Suprapubic skin (tissue), 4 donors: ENCODE data around the gene EGFL7. TPM values are rescaled to one million over a fixed set of nuclear protein-coding genes. Genes with fewer than 3 reads are reported as not detected.

Experiments used
- DNase-seq, 2 donors: peaks; one replicate each; pipeline ENCODE4 v3.0.0-alpha.2; 2019; ENCODE audit warnings: low spot score in 2 of 2
- H3K27ac ChIP-seq: fragments of 200-600 bp; sonication (generic); one replicate; pipeline ENCODE4 v1.5.1; 2019
- H3K27me3 ChIP-seq: fragments of 200-600 bp; sonication (generic); one replicate; pipeline ENCODE4 v1.5.1; 2019
- H3K36me3 ChIP-seq: fragments of 200-600 bp; sonication (generic); one replicate; pipeline ENCODE4 v1.5.1; 2019
- H3K4me1 ChIP-seq: fragments of 200-600 bp; sonication (generic); one replicate; pipeline ENCODE4 v1.5.1; 2019
- H3K4me3 ChIP-seq: fragments of 200-600 bp; sonication (generic); one replicate; pipeline ENCODE4 v1.5.1; 2019; ENCODE audit warnings: mild to moderate bottlenecking
- H3K9me3 ChIP-seq: fragments of 200-600 bp; sonication (generic); one replicate; pipeline ENCODE4 v1.5.1; 2019
- EP300 ChIP-seq: sonication (generic); formaldehyde crosslinking; IDR thresholded peaks from one replicate; pipeline ENCODE4 v1.6.1; 2017; ENCODE audit warnings: antibody characterized with exemption
- POLR2A ChIP-seq, 2 donors: fragments of 450-650 bp; IDR thresholded peaks; one replicate each; pipeline ENCODE4 v1.6.1; 2017; ENCODE audit warnings: antibody characterized with exemption in 2 of 2, mild to moderate bottlenecking in 2 of 2, moderate library complexity in 2 of 2
- POLR2AphosphoS5 ChIP-seq, 3 donors: sonication (generic); formaldehyde crosslinking; IDR thresholded peaks; one replicate each; pipeline ENCODE4 v1.6.1; 2017; ENCODE audit warnings: antibody characterized with exemption in 3 of 3
- WGBS: methylation state at CpG from one replicate; pipeline ENCODE4 v1.1.5; 2018; 5-methylcytosine and 5-hydroxymethylcytosine counted together
- total RNA-seq, 4 donors: library from RNA; depleted of rRNA; stranded (reverse); fragments of >200 nt; gene quantifications; one replicate each; pipeline ENCODE4 v1.1.0, GENCODE V29; 2016
- TF ChIP-seq, protein P1 (sequence below), 2 donors: fragments of 200-600 bp in 1 of 2; fragments of 450-650 bp in 1 of 2; sonication (generic) in 1 of 2; IDR thresholded peaks; one replicate each; pipeline ENCODE4 v1.5.1; 2016 to 2019; ENCODE audit warnings: antibody characterized with exemption in 2 of 2, mild to moderate bottlenecking in 1 of 2, moderate library complexity in 1 of 2

Gene EGFL7
- total RNA-seq, 4 donors from 2014 or later, result 12.2 to 49.6 (median 28.6) TPM

DNA sequence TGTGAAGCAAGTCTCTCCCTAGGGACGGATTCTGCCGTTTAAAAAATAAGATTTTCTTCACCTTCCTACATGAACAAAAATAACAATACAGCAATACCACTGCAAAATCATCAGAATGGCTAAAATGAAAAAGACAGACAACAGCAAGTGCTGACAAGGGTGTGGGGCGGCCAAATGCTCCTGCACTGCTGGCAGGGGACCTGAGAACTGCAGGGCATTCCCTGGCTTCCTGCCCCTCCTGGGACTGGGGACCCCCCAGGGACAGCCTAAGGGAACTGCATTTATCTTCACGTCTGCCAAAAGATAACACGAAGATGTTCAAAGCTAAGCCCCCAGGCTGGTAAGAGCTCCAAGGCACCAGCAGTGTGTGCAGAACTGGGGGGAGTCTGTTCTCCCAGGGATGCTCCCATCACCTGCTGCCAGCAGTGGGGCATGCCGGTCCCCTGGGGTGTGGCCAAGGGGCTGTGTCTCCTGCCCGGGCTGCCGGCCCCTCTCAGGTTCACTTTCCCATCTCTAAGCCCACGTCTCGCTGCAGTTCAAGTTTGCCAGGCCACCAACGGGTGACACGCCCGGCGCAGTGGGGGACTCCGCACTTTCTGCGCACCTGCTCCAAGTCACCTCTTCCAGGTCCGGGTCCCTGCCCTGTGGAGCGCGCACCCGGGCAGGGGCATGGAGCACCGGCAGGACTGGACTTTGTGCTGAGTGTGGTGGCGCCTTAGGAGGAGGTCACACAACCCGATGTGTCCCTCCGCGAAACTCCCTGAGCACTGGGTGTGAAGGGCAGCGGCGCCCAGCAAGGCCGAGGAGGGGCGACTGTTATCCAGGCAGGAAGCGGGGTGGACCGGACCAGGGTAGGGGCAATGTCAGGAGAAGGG is 4.5 kb upstream of the EGFL7 start:
- Histone ChIP-seq H3K4me3 (peak overlapping the region; percentile 32), H3K27me3 (peaks cover 54% of the 10 kb centered on the region)
- TF ChIP-seq, protein P1, sequence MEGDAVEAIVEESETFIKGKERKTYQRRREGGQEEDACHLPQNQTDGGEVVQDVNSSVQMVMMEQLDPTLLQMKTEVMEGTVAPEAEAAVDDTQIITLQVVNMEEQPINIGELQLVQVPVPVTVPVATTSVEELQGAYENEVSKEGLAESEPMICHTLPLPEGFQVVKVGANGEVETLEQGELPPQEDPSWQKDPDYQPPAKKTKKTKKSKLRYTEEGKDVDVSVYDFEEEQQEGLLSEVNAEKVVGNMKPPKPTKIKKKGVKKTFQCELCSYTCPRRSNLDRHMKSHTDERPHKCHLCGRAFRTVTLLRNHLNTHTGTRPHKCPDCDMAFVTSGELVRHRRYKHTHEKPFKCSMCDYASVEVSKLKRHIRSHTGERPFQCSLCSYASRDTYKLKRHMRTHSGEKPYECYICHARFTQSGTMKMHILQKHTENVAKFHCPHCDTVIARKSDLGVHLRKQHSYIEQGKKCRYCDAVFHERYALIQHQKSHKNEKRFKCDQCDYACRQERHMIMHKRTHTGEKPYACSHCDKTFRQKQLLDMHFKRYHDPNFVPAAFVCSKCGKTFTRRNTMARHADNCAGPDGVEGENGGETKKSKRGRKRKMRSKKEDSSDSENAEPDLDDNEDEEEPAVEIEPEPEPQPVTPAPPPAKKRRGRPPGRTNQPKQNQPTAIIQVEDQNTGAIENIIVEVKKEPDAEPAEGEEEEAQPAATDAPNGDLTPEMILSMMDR (IDR thresholded peaks at IDR 0.05), result no peak
- TF ChIP-seq POLR2AphosphoS5 (IDR thresholded peaks at IDR 0.05), result no peak
- no peak for TF ChIP-seq POLR2A (IDR thresholded peaks at IDR 0.05)
- TF ChIP-seq EP300, result no peak

DNA sequence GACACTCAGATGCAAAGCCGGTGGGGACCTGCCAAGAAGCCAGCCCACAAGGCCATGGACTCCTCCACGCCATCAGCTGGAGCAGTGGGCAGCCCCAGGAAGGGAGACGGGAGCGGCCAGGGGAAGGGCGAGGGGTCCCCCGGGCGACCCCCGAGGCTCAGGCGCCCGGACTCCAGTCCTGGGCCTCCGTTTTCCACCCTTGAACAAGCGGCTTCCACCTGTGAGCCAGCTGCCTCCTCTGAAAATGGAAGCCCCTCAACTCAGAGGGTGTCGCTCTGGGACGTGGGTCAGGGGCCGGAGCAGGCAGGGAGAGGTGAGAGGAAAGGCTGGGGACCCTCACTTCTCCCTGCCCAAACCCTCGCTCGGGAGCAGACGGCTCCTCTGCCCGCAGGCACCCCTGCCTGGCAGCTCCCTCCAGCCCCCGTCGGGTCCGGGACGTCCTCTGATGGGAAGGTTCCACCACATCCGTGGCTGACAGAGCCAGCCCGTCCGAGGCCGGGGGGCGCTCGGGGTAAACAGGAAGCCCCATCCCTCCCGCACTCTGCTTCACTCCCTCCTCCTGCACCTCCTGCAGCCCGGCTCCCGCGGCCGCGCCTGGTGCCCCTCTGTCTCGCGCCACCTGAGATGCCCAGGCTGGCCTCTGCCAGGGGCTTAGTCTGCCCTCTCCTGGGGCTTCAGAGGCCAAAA is 3.7 kb upstream of the EGFL7 start:
- no peaks in the 10 kb centered on the region for H3K9me3 ChIP-seq
- peaks cover 51% of the 10 kb centered on the region for H3K27me3 ChIP-seq
- no peaks in the 10 kb centered on the region for H3K36me3 ChIP-seq
- peak overlapping the region; percentile 26 for H3K27ac ChIP-seq
- 70% methylated on average over 11 of the region's 37 CpGs for WGBS
- TF ChIP-seq, protein P1 (IDR thresholded peaks at IDR 0.05), result no peak
- TF ChIP-seq POLR2A (IDR thresholded peaks at IDR 0.05) (no peak), POLR2AphosphoS5 (IDR thresholded peaks at IDR 0.05) (no peak), EP300 (no peak)
- peak overlapping the region; percentile 32 for H3K4me3 ChIP-seq
- H3K4me1 ChIP-seq, result peaks cover 4% of the 10 kb centered on the region
- DNase-seq, result no peak

More for the DNA sequence above, 4.5 kb upstream of the EGFL7 start:
- Histone ChIP-seq H3K36me3 (no peaks in the 10 kb centered on the region), H3K27ac (peak overlapping the region; percentile 26), H3K9me3 (no peaks in the 10 kb centered on the region), H3K4me1 (peaks cover 4% of the 10 kb centered on the region)
- no peak for DNase-seq
- 64% methylated on average over 28 of the region's 31 CpGs for WGBS

DNA sequence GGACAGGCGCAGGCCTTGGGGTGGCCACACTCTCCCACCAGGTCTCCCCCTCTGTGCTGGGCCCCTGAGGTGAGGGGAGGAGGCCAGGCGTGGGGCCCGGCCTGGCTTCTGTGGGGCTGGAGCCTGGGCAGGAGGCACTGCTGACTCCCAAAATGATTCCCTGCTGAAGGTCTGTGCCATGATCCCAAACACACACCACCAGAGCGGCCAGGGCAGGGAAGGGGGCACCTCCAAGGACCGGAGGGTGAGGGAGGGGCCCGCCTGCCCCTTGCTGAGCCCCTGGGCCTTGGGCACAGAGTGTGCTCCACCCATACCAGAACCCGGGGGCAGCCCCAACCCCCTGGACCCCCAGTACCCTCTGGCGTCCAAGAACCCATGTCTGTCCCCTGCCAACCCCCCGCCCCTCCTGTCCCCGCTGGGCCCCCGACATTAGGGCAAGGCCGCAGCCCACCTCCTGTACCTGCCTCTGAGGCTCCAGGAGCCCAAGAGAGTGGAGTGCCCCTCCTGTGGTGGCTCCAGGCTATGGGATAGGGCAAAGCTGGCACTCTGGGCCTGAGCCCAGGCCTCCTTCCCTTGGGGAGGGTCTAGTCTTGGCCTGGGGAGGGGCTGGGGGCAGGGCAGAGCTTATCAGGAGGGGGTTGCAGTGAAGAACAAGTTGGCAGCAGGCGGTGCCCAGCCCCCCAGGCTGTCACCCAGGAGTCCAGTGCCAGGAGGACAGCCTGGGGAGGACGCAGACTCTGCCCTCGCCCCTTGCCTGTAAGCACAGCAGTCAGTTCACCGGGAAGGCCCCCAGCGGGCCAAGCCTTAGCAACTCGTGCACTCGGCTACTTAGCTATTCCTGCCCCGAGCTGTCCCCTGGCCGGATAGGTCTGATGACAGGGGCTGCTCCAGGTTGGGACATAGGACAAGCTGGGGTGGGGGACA is 2.6 kb upstream of the EGFL7 start:
- DNase-seq, result no peak
- Histone ChIP-seq H3K27ac (peak overlapping the region; percentile 26), H3K9me3 (no peaks in the 10 kb centered on the region), H3K4me1 (peaks cover 5% of the 10 kb centered on the region), H3K36me3 (no peaks in the 10 kb centered on the region), H3K27me3 (peaks cover 50% of the 10 kb centered on the region), H3K4me3 (peak overlapping the region; percentile 32)
- TF ChIP-seq, protein P1 (IDR thresholded peaks at IDR 0.05), result no peak
- TF ChIP-seq POLR2A (IDR thresholded peaks at IDR 0.05) (no peak), POLR2AphosphoS5 (IDR thresholded peaks at IDR 0.05) (no peak), EP300 (no peak)
- 38% methylated on average over 5 of the region's 21 CpGs for WGBS

DNA sequence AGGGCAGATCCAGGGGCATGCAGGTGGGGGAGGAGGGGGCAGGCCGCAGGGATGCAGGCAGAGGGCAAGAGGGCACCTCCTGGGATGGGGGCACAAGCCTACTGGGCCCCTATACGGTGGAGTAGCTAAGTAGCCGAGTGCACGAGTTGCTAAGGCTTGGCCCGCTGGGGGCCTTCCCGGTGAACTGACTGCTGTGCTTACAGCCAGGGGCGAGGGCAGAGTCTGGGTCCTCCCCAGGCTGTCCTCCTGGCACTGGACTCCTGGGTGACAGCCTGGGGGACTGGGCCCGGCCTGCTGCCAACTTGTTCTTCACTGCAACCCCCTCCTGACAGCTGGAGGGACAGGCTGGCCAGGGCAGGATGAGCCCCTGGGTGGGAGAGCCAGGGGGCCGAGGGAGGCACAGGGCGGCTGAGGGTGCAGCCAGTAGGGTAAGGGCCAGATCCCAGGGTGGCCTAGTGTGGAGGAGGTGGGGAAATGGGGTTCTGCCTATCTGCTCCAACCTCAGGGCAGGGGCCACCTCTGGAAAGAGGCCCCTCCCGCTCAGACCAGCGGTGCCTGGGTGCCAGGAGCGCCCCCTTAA is 1.7 kb upstream of the EGFL7 start:
- peaks cover 48% of the 10 kb centered on the region for H3K27me3 ChIP-seq
- peak overlapping the region; percentile 54 for H3K4me3 ChIP-seq
- H3K4me1 ChIP-seq, result peaks cover 7% of the 10 kb centered on the region
- TF ChIP-seq, protein P1 (IDR thresholded peaks at IDR 0.05), result no peak
- no peak for TF ChIP-seq POLR2AphosphoS5 (IDR thresholded peaks at IDR 0.05)
- no peak for TF ChIP-seq POLR2A (IDR thresholded peaks at IDR 0.05)
- no peak for TF ChIP-seq EP300
- H3K27ac ChIP-seq, result peak overlapping the region; percentile 13
- H3K36me3 ChIP-seq, result no peaks in the 10 kb centered on the region
- 64% methylated on average over 8 of the region's 13 CpGs for WGBS
- H3K9me3 ChIP-seq, result no peaks in the 10 kb centered on the region
- no peak for DNase-seq
